PC-3 (cell line): ENCODE measurements around the gene RPL35. TPM values are rescaled to one million over a fixed set of nuclear protein-coding genes. Genes with fewer than 3 reads are reported as not detected.

Source experiments
- ATAC-seq: fragments of 200-7000 bp; cut with Tn5 transposase; 2 replicates; pipeline ENCODE4 v1.9.1; 2020; ENCODE audit warnings: mild to moderate bottlenecking, moderate library complexity
- BruUV-seq: library from RNA; stranded (reverse); fragments of 400-500 nt; replicated peaks from 2 replicates; lab custom pipeline; 2021; lab: Mats Ljungman, UMichigan
- CTCF ChIA-PET: fragments of 300-600 bp; sonication (Branson Sonifier 250); formaldehyde crosslinking; loops from one replicate; lab custom pipeline; 2022; ENCODE audit warnings: antibody characterized with exemption; lab: Charles Lee
- POLR2A ChIA-PET: fragments of 300-600 bp; sonication (Branson Sonifier 250); formaldehyde crosslinking; loops from one replicate; lab custom pipeline; 2022; ENCODE audit warnings: antibody characterized with exemption; ENCODE audit not compliant: unreplicated experiment; lab: Charles Lee
- DNase-seq: peaks from one replicate; pipeline ENCODE4 v3.0.0-alpha.2; 2015
- H2AFZ ChIP-seq: fragments of 300-600 bp; sonication (generic); 2 replicates; pipeline ENCODE4 v1.6.0; 2016; ENCODE audit warnings: antibody characterized with exemption, low read length
- H3F3A ChIP-seq: fragments of 300-600 bp; sonication (generic); one replicate; pipeline ENCODE4 v1.6.0; 2017; ENCODE audit warnings: antibody characterized with exemption, low read length, control low read depth, mild to moderate bottlenecking; ENCODE audit not compliant: unreplicated experiment
- H3K27ac ChIP-seq: fragments of 300-600 bp; sonication (generic); 2 replicates; pipeline ENCODE4 v1.5.1; 2016; ENCODE audit warnings: mild to moderate bottlenecking, low read length
- H3K27me3 ChIP-seq: fragments of 300-600 bp; sonication (generic); 2 replicates; pipeline ENCODE4 v1.6.1; 2016; ENCODE audit warnings: low read length, mixed read lengths
- H3K36me3 ChIP-seq: fragments of 300-600 bp; sonication (generic); 2 replicates; pipeline ENCODE4 v1.6.1; 2016; ENCODE audit warnings: low read depth, mixed run types, low read length, mixed read lengths
- H3K4me1 ChIP-seq: fragments of 300-600 bp; sonication (generic); 2 replicates; pipeline ENCODE4 v1.5.1; 2016; ENCODE audit warnings: low read length; ENCODE audit not compliant: insufficient read depth
- H3K4me2 ChIP-seq: fragments of 300-600 bp; sonication (generic); 2 replicates; pipeline ENCODE4 v1.6.0; 2016; ENCODE audit warnings: low read length
- H3K4me3 ChIP-seq: fragments of 300-600 bp; sonication (generic); 2 replicates; pipeline ENCODE4 v1.5.1; 2016; ENCODE audit warnings: mild to moderate bottlenecking, low read length, mixed read lengths
- H3K79me2 ChIP-seq: fragments of 300-600 bp; sonication (generic); 2 replicates; pipeline ENCODE4 v1.6.1; 2017; ENCODE audit warnings: low read length, mixed read lengths
- H3K9ac ChIP-seq: fragments of 300-600 bp; sonication (generic); 2 replicates; pipeline ENCODE4 v1.6.0; 2016; ENCODE audit warnings: mild to moderate bottlenecking, low read length
- H3K9me2 ChIP-seq: fragments of 300-600 bp; sonication (generic); replicated peaks from 2 replicates; pipeline ENCODE4 v1.6.1; 2016; ENCODE audit warnings: mixed run types, low read length, mixed read lengths
- H3K9me3 ChIP-seq: fragments of 300-600 bp; sonication (generic); 2 replicates; pipeline ENCODE4 v1.6.1; 2016; ENCODE audit warnings: low read length, mixed read lengths
- H4K20me1 ChIP-seq: fragments of 300-600 bp; sonication (generic); 2 replicates; pipeline ENCODE4 v1.6.1; 2016; ENCODE audit warnings: low read length, mixed read lengths
- EZH2 ChIP-seq: fragments of 300-600 bp; sonication (generic); IDR thresholded peaks from one replicate; pipeline ENCODE4 v1.6.1; 2017; ENCODE audit warnings: antibody characterized with exemption, mild to moderate bottlenecking, low read length; ENCODE audit not compliant: unreplicated experiment
- EZH2phosphoT487 ChIP-seq: fragments of 300-600 bp; sonication (generic); IDR thresholded peaks from 2 replicates; pipeline ENCODE4 v1.6.1; 2018; ENCODE audit warnings: mild to moderate bottlenecking, antibody characterized with exemption, low read length, borderline replicate concordance
- intact Hi-C: fragments of 100-400 bp; cut with micrococcal nuclease; formaldehyde crosslinking; loops from 2 replicates; pipeline ENCODE4 v1.9.0; 2023
- total RNA-seq: library from RNA; depleted of rRNA; stranded (reverse); fragments of >200 nt; gene quantifications from 2 replicates; pipeline ENCODE4 v1.2.3, GENCODE V29; 2014
- TF ChIP-seq, protein P1 (sequence below): fragments of 300-600 bp; sonication (generic); conservative IDR thresholded peaks from 2 replicates; pipeline ENCODE4 v1.5.1; 2017; ENCODE audit warnings: antibody characterized with exemption, low read depth, mild to moderate bottlenecking, low read length

RPL35 gene
- total RNA-seq, 1 experiment from 2014 or later = 2,242 TPM

- H3K9ac ChIP-seq = no peak overlapping the region
- ChIA-PET POLR2A (no interaction called here), CTCF (no interaction called here)
- intact Hi-C loops = no loop called here
- TF ChIP-seq, protein P1, sequence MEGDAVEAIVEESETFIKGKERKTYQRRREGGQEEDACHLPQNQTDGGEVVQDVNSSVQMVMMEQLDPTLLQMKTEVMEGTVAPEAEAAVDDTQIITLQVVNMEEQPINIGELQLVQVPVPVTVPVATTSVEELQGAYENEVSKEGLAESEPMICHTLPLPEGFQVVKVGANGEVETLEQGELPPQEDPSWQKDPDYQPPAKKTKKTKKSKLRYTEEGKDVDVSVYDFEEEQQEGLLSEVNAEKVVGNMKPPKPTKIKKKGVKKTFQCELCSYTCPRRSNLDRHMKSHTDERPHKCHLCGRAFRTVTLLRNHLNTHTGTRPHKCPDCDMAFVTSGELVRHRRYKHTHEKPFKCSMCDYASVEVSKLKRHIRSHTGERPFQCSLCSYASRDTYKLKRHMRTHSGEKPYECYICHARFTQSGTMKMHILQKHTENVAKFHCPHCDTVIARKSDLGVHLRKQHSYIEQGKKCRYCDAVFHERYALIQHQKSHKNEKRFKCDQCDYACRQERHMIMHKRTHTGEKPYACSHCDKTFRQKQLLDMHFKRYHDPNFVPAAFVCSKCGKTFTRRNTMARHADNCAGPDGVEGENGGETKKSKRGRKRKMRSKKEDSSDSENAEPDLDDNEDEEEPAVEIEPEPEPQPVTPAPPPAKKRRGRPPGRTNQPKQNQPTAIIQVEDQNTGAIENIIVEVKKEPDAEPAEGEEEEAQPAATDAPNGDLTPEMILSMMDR = no peak
- TF ChIP-seq EZH2 = no peak
- ATAC-seq (peak; percentile 74), DNase-seq (peak; percentile 66)
- H3K9me3 ChIP-seq = no peaks in the 10 kb centered on the region
- peak overlapping the region; percentile 27; the same call in 1 of the 2 replicates for H3K4me2 ChIP-seq
- H3K27me3 ChIP-seq = no peaks in the 10 kb centered on the region
- peak overlapping the region; percentile 46; the same call in 1 of the 2 replicates for H2AFZ ChIP-seq
- no peaks in the 10 kb centered on the region for H4K20me1 ChIP-seq
- H3K9me2 ChIP-seq = no peaks in the 10 kb centered on the region
- no peak overlapping the region for H3K4me3 ChIP-seq
- no peaks in the 10 kb centered on the region for H3F3A ChIP-seq
- peaks cover 10% of the 10 kb centered on the region for H3K4me1 ChIP-seq
- no TSS peak for BruUV-seq
- no peaks in the 10 kb centered on the region for H3K36me3 ChIP-seq
- no peaks in the 10 kb centered on the region for H3K79me2 ChIP-seq
- peak overlapping the region; percentile 49 for H3K27ac ChIP-seq
These were observed 43.1 kb downstream of the RPL35 start for GRCh38 chr9:124818431-124819281.

- Histone ChIP-seq H3K27ac (no peak overlapping the region), H3F3A (no peaks in the 10 kb centered on the region), H3K4me3 (no peak overlapping the region), H3K4me2 (no peak overlapping the region), H3K4me1 (peaks cover 38% of the 10 kb centered on the region), H3K27me3 (no peaks in the 10 kb centered on the region), H4K20me1 (no peaks in the 10 kb centered on the region), H3K79me2 (no peaks in the 10 kb centered on the region), H3K9me2 (no peaks in the 10 kb centered on the region), H3K36me3 (no peaks in the 10 kb centered on the region), H3K9me3 (no peaks in the 10 kb centered on the region), H2AFZ (no peak overlapping the region), H3K9ac (no peak overlapping the region)
- TF ChIP-seq EZH2phosphoT487 (no peak), EZH2 (no peak)
- TF ChIP-seq, protein P1 = no peak
- no TSS peak for BruUV-seq
- intact Hi-C loops = no loop called here
- DNase-seq = no peak
- ATAC-seq = no peak
- CTCF ChIA-PET = no interaction called here
- POLR2A ChIA-PET = no interaction called here
These were observed 46.2 kb downstream of the RPL35 start for GRCh38 chr9:124815601-124816000.

- no peaks in the 10 kb centered on the region for H4K20me1 ChIP-seq
- H3K9me3 ChIP-seq = no peaks in the 10 kb centered on the region
- TF ChIP-seq, protein P1 = no peak
- H3K27ac ChIP-seq = no peak overlapping the region
- H3K4me3 ChIP-seq = no peak overlapping the region
- ATAC-seq (no peak), DNase-seq (no peak)
- ChIA-PET POLR2A (no interaction called here), CTCF (no interaction called here)
- no peak overlapping the region for H3K4me2 ChIP-seq
- H3K9me2 ChIP-seq = no peaks in the 10 kb centered on the region
- peaks cover 41% of the 10 kb centered on the region for H3K4me1 ChIP-seq
- H3K9ac ChIP-seq = no peak overlapping the region
- intact Hi-C loops = no loop called here
- no TSS peak for BruUV-seq
- no peaks in the 10 kb centered on the region for H3K27me3 ChIP-seq
- H3K79me2 ChIP-seq = no peaks in the 10 kb centered on the region
- no peaks in the 10 kb centered on the region for H3K36me3 ChIP-seq
- H2AFZ ChIP-seq = no peak overlapping the region
- no peaks in the 10 kb centered on the region for H3F3A ChIP-seq
These were observed 47.6 kb downstream of the RPL35 start for GRCh38 chr9:124814164-124814535.
